Left lung (tissue), 10 donors: ENCODE data around the gene SH3PXD2B. TPM values are rescaled to one million over a fixed set of nuclear protein-coding genes. Genes with fewer than 3 reads are reported as not detected.

Experiments
- ATAC-seq: fragments of 200-7000 bp; cut with Tn5 transposase; one replicate; pipeline ENCODE4 v1.9.1; 2020; ENCODE audit warnings: moderate library complexity
- DNase-seq, 4 donors: peaks; one replicate each; pipeline ENCODE4 v3.0.0-alpha.2; 2013 to 2020
- H3K27ac ChIP-seq, 2 donors: fragments of 200-600 bp; sonication (generic) in 1 of 2; one replicate each; pipeline versions ENCODE4 v1.5.0 to v1.8.0; 2020 to 2021
- H3K27me3 ChIP-seq, 2 donors: fragments of 200-600 bp; sonication (generic) in 1 of 2; one replicate each; pipeline versions ENCODE4 v1.5.0 to v1.8.0; 2020 to 2021
- H3K36me3 ChIP-seq, 2 donors: fragments of 200-600 bp; sonication (generic) in 1 of 2; one replicate each; pipeline versions ENCODE4 v1.5.0 to v1.8.0; 2020 to 2021
- H3K4me1 ChIP-seq, 2 donors: fragments of 200-600 bp; one replicate each; pipeline ENCODE4 v1.8.0; 2021
- H3K4me3 ChIP-seq, 2 donors: fragments of 200-600 bp; sonication (generic) in 1 of 2; one replicate each; pipeline versions ENCODE4 v1.5.0 to v1.8.0; 2020 to 2021; ENCODE audit warnings: mild to moderate bottlenecking in 1 of 2
- H3K9me3 ChIP-seq, 2 donors: fragments of 200-600 bp; sonication (generic) in 1 of 2; one replicate each; pipeline versions ENCODE4 v1.5.0 to v1.8.0; 2020 to 2021
- intact Hi-C, 2 donors: fragments of 100-400 bp; cut with DNase I; formaldehyde crosslinking; loops; one replicate each; pipeline versions ENCODE4 v1.11.2 to v1.14.2; 2022
- polyA plus RNA-seq, 6 donors: library from polyadenylated mRNA; unstranded; fragments of 120-200 nt; gene quantifications; one replicate each; pipeline ENCODE4 v1.2.1, GENCODE V29; 2013; ENCODE audit not compliant: insufficient read length in 6 of 6
- total RNA-seq, 2 donors: library from RNA; stranded (reverse); fragmentation: NEBNext Ultra II Directional; extraction: Animal tissue kit (Norgen Biotek cat#: 25700); gene quantifications; one replicate each; pipeline ENCODE4 v1.2.1, GENCODE V29; 2021
- TF ChIP-seq, protein P1 (sequence below), 2 donors: fragments of 200-600 bp; sonication (generic) in 1 of 2; IDR thresholded peaks; one replicate each; pipeline versions ENCODE4 v1.5.0 to v1.8.0; 2021; ENCODE audit warnings: antibody characterized with exemption in 2 of 2
- donor health status: DM: no; HTN: yes; CAD: no.
- donor health status: DM: no; HTN: no; CAD: no.

Gene SH3PXD2B
- total and polyA plus RNA-seq, 8 donors = 35.4 to 57.5 (median 43.8) TPM

DNA sequence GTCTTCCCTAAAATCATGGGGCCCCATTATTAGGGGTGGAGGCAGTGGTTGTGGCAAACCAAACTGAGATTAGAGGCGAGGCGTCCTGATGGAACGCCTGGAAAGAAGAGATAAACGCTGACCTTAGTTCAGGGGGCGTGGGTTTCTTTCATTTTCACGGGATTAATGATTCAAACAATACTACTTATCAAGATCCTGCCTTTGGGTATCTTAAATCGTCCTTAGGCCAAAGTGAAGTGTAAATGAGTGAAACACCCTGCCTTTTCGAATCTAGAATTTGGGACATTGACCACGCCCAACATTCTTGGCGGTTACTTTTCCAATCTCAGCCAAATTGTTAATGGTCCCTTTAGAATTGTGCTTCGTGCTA, 169.7 kb downstream of the SH3PXD2B start:
- H3K27me3 ChIP-seq = no peaks in the 10 kb centered on the region
- intact Hi-C loops = no loop called here
- TF ChIP-seq, protein P1, sequence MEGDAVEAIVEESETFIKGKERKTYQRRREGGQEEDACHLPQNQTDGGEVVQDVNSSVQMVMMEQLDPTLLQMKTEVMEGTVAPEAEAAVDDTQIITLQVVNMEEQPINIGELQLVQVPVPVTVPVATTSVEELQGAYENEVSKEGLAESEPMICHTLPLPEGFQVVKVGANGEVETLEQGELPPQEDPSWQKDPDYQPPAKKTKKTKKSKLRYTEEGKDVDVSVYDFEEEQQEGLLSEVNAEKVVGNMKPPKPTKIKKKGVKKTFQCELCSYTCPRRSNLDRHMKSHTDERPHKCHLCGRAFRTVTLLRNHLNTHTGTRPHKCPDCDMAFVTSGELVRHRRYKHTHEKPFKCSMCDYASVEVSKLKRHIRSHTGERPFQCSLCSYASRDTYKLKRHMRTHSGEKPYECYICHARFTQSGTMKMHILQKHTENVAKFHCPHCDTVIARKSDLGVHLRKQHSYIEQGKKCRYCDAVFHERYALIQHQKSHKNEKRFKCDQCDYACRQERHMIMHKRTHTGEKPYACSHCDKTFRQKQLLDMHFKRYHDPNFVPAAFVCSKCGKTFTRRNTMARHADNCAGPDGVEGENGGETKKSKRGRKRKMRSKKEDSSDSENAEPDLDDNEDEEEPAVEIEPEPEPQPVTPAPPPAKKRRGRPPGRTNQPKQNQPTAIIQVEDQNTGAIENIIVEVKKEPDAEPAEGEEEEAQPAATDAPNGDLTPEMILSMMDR (IDR thresholded peaks at IDR 0.05) = no peak
- H3K36me3 ChIP-seq = no peaks in the 10 kb centered on the region
- H3K4me3 ChIP-seq = peak overlapping the region; percentile 57 to 93
- no peaks in the 10 kb centered on the region for H3K9me3 ChIP-seq
- peak overlapping the region; percentile 69 to 87 for H3K27ac ChIP-seq
- peaks cover 0 to 33% of the 10 kb centered on the region in 2 donors for H3K4me1 ChIP-seq
- DNase-seq = no peak
- peak; percentile 1 for ATAC-seq

GRCh38 chr5:172283862-172284610, 170.3 kb downstream of the SH3PXD2B start:
- H3K4me1 ChIP-seq = peaks cover 0 to 35% of the 10 kb centered on the region in 2 donors
- TF ChIP-seq, protein P1 (IDR thresholded peaks at IDR 0.05) = no peak

GRCh38 chr5:172283020-172283861, 171.1 kb downstream of the SH3PXD2B start, which contains the start of gene UBTD2:
TSS of gene UBTD2 (minus strand) at chr5:172283764. CDS start at chr5:172283665, 99 bp downstream.
- Histone ChIP-seq H3K4me3 (peak within 1 kb of the TSS; percentile 93), H3K27ac (peak within 1 kb of the TSS; percentile 87 to 88), H3K4me1 (peaks cover 0 to 35% of the 10 kb centered on the region in 2 donors), H3K36me3 (no peaks in the 10 kb centered on the region), H3K9me3 (no peaks in the 10 kb centered on the region), H3K27me3 (no peaks in the 10 kb centered on the region)
- TF ChIP-seq, protein P1 (IDR thresholded peaks at IDR 0.05) = peak; percentile 42 to 44
- DNase-seq (peak; percentile 45 to 97 (median 86)), ATAC-seq (peak; percentile 84)
- intact Hi-C loops = no loop called here

More at GRCh38 chr5:172283862-172284610, 170.3 kb downstream of the SH3PXD2B start:
- Histone ChIP-seq H3K27ac (peak overlapping the region; percentile 87 to 88), H3K36me3 (no peaks in the 10 kb centered on the region), H3K4me3 (peak overlapping the region; percentile 57 to 93), H3K27me3 (no peaks in the 10 kb centered on the region), H3K9me3 (no peaks in the 10 kb centered on the region)
- intact Hi-C loops = no loop called here
- peak; percentile 87 to 96 (median 91) for DNase-seq
- peak; percentile 91 for ATAC-seq

GRCh38 chr5:172282272-172283019, 171.9 kb downstream of the SH3PXD2B start:
- TF ChIP-seq, protein P1 (IDR thresholded peaks at IDR 0.05) = no peak
- H3K4me3 ChIP-seq = peak overlapping the region; percentile 93
- H3K4me1 ChIP-seq = peaks cover 0 to 35% of the 10 kb centered on the region in 2 donors
- intact Hi-C loops = no loop called here
- no peaks in the 10 kb centered on the region for H3K27me3 ChIP-seq
- no peaks in the 10 kb centered on the region for H3K36me3 ChIP-seq
- H3K27ac ChIP-seq = peak overlapping the region; percentile 87 to 88
- H3K9me3 ChIP-seq = no peaks in the 10 kb centered on the region
- DNase-seq (no peak), ATAC-seq (no peak)
